ENCODE results near the gene CLNS1A.

Gene CLNS1A

GRCh38 chr11:77619576-77620198 is 17.9 kb downstream of the CLNS1A start:
- TF ChIP-seq, protein P1, sequence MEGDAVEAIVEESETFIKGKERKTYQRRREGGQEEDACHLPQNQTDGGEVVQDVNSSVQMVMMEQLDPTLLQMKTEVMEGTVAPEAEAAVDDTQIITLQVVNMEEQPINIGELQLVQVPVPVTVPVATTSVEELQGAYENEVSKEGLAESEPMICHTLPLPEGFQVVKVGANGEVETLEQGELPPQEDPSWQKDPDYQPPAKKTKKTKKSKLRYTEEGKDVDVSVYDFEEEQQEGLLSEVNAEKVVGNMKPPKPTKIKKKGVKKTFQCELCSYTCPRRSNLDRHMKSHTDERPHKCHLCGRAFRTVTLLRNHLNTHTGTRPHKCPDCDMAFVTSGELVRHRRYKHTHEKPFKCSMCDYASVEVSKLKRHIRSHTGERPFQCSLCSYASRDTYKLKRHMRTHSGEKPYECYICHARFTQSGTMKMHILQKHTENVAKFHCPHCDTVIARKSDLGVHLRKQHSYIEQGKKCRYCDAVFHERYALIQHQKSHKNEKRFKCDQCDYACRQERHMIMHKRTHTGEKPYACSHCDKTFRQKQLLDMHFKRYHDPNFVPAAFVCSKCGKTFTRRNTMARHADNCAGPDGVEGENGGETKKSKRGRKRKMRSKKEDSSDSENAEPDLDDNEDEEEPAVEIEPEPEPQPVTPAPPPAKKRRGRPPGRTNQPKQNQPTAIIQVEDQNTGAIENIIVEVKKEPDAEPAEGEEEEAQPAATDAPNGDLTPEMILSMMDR (IDR thresholded peaks at IDR 0.05; ENCODE audit: extremely low read depth, insufficient read depth, missing control alignments): peak; percentile 74
- peak; percentile 14 for DNase-seq (ENCODE audit: low spot score)
- in situ Hi-C loops (cut with MboI; ENCODE audit: low pct_unique_long_range_greater_than_20kb, low sequenced_read_pairs, unreplicated experiment): no loop called here

DNA sequence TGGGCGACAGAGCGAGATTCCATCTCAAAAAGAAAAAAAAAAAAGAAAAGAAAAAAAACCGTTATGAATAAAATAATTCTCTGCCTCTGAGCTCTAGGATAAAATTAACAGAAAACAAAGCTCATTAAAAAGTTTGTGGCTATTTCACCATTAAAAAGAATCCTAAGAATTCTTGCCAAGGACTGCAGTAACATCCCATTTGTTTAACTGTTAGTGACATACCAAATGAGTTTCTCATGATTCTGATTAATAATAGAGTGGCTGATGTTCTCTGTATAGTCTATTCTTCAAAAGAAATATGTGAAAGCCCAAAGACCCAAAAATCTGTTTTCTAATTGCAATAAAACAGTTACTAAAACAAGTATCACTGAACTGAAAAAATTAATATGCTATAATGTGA is 19.7 kb downstream of the CLNS1A start:
- TF ChIP-seq, protein P1 (IDR thresholded peaks at IDR 0.05; ENCODE audit: extremely low read depth, insufficient read depth, missing control alignments): no peak
- no peak for DNase-seq (ENCODE audit: low spot score)
- in situ Hi-C loops (cut with MboI; ENCODE audit: low pct_unique_long_range_greater_than_20kb, low sequenced_read_pairs, unreplicated experiment): no loop called here

DNA sequence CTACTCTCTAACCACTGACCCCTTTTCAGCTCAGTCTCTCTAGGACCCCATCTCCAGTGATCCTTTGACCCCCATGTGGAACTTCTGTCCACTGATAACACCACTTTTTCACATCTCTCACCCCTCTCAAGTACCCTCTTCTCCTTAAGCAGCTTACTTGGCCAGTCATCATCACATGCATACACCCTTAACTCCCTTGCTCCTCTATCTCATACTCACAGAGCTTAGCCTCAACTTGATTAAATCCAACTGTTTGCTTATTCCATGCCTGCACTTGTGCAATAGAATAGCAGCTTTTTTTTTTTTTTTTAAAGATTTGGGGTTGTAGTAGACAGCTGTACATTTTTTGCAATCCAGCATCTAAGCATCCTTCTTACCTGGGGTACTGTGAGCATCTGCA is 25.7 kb downstream of the CLNS1A start:
- TF ChIP-seq, protein P1 (IDR thresholded peaks at IDR 0.05; ENCODE audit: extremely low read depth, insufficient read depth, missing control alignments): no peak
- DNase-seq (ENCODE audit: low spot score): no peak
- in situ Hi-C loops (cut with MboI; ENCODE audit: low pct_unique_long_range_greater_than_20kb, low sequenced_read_pairs, unreplicated experiment): no loop called here

DNA sequence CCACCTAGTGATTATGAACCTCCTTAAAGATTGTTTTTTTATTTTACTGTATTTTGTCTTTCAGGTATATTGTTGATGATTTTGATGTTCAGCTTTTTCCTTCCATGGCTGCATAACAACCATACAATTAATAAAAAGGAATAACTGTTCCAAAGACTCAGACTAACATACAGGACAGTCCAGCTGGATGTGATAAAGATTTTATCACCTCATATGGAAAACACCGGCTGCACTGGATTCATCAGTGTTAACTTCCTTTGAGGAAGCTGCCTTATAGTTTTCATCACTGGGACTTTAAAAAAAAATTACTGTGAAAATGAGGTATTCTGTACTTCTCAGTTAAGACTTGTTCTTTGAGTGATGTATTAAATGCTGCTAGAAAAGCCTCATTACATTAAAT is 28.4 kb downstream of the CLNS1A start:
- in situ Hi-C loops (cut with MboI; ENCODE audit: low pct_unique_long_range_greater_than_20kb, low sequenced_read_pairs, unreplicated experiment): no loop called here
- no peak for DNase-seq (ENCODE audit: low spot score)
- TF ChIP-seq, protein P1 (IDR thresholded peaks at IDR 0.05; ENCODE audit: extremely low read depth, insufficient read depth, missing control alignments): no peak

DNA sequence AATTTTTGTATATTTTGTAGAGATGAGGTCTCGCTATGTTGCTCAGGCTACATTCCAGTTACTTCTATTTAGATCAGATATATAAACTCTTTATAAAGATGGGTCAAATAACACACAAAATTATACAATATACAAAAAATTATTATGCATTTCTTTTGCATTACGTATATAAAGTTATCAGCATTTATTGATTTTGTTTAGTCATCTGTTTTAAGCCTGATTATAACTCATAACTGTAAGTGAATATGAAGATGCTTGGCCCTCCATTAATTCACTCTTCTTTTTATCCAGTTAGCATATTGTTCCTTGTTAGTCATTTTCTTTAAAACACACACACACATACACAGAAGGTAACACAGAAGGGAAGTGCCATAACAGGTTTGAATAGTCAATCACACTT is 33.3 kb downstream of the CLNS1A start:
- in situ Hi-C loops (cut with MboI; ENCODE audit: low pct_unique_long_range_greater_than_20kb, low sequenced_read_pairs, unreplicated experiment): no loop called here
- TF ChIP-seq, protein P1 (IDR thresholded peaks at IDR 0.05; ENCODE audit: extremely low read depth, insufficient read depth, missing control alignments): no peak
- DNase-seq (ENCODE audit: low spot score): no peak

- in situ Hi-C loops (cut with MboI; ENCODE audit: low pct_unique_long_range_greater_than_20kb, low sequenced_read_pairs, unreplicated experiment): no loop called here
- no peak for DNase-seq (ENCODE audit: low spot score)
- TF ChIP-seq, protein P1 (IDR thresholded peaks at IDR 0.05; ENCODE audit: extremely low read depth, insufficient read depth, missing control alignments): no peak
Observed at GRCh38 chr11:77602381-77603088, 35.1 kb downstream of the CLNS1A start.

Data from GM13977 (cell line).